Vagina (tissue), 2 donors: ENCODE results near the gene MEIG1.
"Not testable (repeated sequence)": the region's sequence is repeated elsewhere in the genome, so short reads cannot be mapped to it uniquely, and the experiment has no call there.

Source experiments
- POLR2A ChIP-seq, 2 donors: fragments of 450-650 bp; IDR thresholded peaks; one replicate each; pipeline ENCODE4 v1.6.1; 2017; ENCODE audit warnings: antibody characterized with exemption in 2 of 2, mild to moderate bottlenecking in 2 of 2, moderate library complexity in 2 of 2
- POLR2AphosphoS5 ChIP-seq, 2 donors: sonication (generic); formaldehyde crosslinking; IDR thresholded peaks; one replicate each; pipeline ENCODE4 v1.9.0; 2017; ENCODE audit warnings: antibody characterized with exemption in 2 of 2, mild to moderate bottlenecking in 2 of 2, low read depth in 1 of 2; ENCODE audit not compliant: insufficient read depth in 1 of 2
- TF ChIP-seq, protein P1 (sequence below), 3 experiments: fragments of 450-650 bp in 2 of 3; fragments of 200-600 bp in 1 of 3; sonication (generic) in 1 of 3; IDR thresholded peaks; one replicate each; pipeline ENCODE4 v1.5.1; 2017 to 2019; ENCODE audit warnings: antibody characterized with exemption in 3 of 3, mild to moderate bottlenecking in 2 of 3, moderate library complexity in 2 of 3

GRCh38 chr10:14942147-14942949 is 16.8 kb upstream of the MEIG1 start:
- not testable (repeated sequence) for TF ChIP-seq POLR2A (IDR thresholded peaks at IDR 0.05); POLR2AphosphoS5 (IDR thresholded peaks at IDR 0.05; ENCODE audit: insufficient read depth in 1 of 2, low read depth in 1 of 2)
- TF ChIP-seq, protein P1, sequence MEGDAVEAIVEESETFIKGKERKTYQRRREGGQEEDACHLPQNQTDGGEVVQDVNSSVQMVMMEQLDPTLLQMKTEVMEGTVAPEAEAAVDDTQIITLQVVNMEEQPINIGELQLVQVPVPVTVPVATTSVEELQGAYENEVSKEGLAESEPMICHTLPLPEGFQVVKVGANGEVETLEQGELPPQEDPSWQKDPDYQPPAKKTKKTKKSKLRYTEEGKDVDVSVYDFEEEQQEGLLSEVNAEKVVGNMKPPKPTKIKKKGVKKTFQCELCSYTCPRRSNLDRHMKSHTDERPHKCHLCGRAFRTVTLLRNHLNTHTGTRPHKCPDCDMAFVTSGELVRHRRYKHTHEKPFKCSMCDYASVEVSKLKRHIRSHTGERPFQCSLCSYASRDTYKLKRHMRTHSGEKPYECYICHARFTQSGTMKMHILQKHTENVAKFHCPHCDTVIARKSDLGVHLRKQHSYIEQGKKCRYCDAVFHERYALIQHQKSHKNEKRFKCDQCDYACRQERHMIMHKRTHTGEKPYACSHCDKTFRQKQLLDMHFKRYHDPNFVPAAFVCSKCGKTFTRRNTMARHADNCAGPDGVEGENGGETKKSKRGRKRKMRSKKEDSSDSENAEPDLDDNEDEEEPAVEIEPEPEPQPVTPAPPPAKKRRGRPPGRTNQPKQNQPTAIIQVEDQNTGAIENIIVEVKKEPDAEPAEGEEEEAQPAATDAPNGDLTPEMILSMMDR (IDR thresholded peaks at IDR 0.05), result not testable (repeated sequence)
